Measurements from ENCODE around the gene ATP2A3.
"Not testable (repeated sequence)": the region's sequence is repeated elsewhere in the genome, so short reads cannot be mapped to it uniquely, and the experiment has no call there.

The ATP2A3 gene

DNA sequence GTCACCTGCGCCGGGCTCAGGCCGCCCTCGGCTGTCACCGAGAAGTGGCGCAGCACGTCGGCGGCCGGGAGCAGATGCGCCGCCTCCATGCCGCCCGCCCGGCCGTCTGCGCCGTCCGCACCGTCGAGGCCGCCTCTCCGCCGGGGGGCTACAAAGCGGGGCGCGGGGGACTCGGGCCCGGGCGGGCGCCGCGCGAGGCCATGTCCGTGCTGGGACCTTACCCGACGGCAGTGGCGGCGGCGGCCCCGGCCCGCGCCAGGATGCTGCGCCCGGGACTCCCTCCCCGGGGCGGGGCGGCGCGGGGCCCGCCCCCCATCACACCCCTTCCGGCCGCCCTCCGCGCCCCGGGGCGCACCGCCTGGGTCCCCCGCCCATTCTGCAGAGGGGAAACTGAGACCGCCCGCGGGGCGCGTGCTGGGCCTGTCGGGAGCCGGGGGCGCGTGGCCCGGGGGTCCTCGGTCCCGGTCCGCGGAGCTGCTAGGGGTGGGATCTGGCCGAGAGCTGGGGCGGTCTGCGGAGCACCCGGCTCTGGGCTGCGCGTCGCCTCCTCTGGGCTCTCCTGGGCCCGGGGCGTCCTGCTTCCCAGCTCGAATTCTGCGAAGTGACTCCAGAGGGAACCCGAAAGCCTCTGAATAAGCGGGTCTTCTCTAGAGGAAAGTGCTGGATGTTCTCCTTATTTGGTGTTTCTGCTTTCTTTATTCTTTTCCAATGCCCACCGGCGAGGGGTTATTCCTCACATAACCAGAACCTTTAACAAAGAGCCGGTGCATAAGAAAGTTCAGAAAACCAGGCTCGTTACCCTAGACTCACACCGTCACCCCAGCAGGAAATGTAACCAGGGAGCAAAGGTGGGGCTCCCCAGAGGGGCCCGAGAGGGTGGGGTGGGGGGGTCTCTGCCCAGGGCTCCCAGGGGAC is at the start of gene ATP2A3:
Gene ATP2A3, minus strand, starts transcription at position 235 of the 915 bp plus-strand sequence. Its CDS starts 146 bp downstream, at position 89.
- no peak for DNase-seq

DNA sequence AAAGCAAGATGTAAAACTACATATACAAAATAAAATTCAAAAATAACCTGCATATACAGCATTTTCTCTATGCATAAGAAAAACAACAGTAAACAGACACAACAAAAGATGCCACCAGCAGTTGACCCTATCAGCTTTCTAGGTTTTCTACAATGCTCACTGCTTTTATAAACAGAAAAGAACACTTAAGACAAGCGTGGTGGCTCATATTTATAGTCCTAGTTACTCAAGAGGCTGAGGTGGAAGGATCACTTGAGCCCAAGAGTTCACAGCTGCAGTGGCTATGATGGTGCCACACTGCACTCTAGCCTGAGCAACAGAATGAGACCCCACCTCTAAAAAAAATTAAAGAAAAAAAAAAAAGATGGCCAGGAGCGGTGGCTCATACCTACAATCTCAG is 46.5 kb upstream of the ATP2A3 start:
- no peak for DNase-seq

DNA sequence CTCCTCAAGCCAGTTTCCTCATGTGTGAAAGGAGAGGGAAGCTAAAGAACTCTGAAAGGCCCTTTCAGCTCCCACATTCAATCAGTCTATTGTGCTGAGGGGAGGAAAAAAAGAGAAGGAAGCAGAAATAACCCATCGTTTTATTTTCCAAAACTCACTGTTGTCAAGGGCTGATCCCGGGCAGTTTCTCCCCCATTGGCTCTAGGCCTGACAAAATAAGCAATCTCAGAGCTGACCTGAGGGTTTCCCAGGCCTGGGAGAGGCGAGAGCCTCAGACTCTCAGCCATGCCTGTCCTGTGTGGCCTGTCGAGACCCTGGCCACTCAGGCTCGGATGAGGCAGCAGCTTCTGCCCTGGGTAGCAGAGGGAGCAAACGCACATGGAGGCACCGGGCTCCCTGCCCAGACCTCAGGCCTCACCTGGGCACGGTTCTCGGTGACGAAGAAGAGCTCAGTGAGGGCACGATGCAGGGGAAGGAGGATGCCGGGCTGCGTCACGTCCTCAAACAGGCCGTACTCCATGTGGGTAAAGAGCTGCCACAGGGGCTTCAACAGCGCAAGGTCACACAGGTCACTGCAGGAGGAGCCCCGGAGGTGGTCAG is 45.0 kb upstream of the ATP2A3 start:
- no peak for DNase-seq

DNA sequence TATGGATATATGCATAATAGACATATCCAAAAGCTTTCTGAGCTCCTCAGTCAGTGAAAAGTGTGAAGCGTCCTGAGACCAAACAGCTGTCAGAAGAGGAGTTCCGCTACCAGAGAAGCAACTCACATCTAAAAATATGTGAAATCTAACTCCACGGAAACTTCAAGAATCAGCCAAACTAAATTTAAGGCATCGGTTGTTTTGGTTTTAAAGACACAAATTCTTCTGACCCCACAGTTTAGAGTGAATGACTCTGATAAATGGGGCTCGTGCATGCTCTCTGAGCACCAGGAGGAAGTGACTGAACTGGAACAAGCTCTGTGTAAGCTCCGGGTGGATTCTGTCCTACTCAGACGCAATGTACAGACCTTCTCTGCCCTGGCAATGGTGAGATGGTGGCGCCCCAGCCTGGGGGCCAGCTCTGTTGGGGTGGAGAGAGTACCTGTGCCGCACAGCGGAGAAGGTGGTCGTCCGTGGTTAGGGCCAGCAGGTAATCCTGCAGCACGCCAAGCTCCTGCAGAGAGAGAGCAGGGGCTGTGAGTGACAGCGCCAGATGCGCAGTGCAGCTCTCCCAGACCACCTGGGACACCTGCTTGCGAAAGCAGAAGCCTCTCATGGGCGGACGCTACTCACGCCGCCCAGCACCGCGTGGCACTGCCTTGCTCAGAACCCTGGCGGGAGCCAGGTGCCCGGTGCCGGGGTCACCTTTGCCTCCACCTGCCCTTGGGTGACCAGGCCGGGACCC is 44.4 kb upstream of the ATP2A3 start:
- DNase-seq = no peak

DNA sequence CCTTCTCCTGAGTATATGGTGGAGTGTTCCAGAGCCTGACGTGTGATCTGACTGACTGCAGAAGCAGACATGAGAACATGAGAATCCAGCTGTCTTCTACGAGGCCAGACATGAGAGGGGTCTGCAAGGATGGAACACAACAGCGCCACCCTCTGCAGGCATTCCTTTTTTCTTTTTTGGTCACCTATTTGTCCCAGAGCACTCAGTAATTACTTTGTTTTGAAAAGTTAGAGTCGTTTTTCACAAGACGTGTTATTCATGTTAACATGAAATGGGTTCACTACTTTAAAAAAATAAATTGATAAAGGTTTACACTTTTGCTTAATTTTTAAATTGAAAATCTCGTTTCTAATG is 43.8 kb upstream of the ATP2A3 start:
- DNase-seq = no peak

DNA sequence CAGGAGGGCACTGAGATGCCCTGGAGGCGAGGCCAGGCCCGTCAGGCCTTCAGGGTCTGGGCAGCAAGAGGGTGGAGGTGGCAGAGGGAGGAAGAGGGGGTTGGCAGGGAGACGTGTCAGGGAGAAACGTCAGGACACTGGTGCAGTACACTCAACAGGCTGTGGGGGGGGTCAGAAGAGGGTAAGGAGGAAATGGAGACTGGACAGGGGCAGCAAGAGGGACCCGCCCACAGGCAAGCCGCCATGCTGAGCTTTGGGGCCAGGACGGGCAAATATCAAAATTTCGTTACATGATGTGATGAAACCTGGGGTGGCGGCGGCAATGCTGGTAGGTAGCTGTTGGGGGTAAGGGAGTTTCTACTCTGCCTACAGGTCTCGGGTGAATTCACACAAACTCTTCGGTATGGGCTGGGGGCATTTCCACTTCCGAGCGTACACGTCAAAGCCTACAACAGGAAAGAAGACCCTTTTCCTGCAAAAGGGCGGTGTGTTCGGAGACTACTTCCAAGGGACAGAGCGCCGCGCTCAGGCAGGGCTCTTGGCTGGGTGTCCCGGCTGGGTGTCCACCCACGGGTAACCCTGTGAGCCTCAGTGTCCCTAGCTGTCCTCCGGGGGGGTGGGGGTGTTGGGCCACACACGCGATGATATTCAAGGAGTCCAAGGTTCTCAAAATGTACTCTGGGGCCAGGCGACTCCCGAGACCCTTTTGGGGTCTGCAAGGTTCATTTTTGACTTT is 43.3 kb upstream of the ATP2A3 start:
- no peak for DNase-seq

DNA sequence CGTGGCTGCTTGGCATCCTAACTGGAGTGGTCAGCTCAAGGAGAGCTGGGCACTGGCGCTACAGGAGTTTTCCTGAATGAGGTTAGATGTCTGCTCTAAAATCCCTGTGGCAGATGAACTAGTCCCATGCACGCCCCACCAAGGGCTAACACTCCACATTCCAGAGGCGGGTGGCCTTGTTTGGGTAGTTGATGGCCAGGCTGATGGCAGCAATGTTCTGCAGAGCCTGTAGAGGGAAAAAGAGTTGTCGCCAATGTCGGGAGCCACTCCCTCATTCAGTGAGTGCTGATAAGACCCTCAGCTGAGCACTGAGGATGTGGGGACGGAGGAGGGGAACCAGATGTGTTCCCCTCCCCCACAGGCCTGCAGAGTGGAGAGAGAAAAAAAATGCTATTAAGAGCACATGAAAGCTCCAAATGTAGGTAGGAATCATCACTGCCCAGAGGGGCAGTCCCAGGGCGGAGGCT is 42.5 kb upstream of the ATP2A3 start:
- no peak for DNase-seq

DNA sequence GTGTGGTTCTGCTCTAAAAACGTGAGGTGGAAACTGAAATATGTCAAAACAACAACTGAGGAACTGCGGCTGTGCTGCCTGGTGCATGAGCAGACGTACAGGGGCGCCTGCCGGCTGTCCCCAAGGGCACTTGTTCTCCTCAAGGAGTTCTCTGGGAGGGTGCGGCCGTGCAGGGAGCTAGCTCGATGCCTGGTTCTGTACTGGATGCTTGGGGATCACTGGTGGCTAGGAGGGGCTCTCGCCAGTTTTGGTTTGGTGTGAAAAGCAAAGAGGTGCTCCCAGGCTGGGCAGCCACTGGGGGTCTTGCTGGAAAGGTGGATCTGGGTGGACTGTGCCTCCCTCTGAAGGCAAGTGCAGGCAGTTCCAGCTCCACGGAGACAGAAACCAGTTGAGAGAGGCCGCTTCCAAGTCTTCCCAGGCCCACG is 41.9 kb upstream of the ATP2A3 start:
- no peak for DNase-seq

DNA sequence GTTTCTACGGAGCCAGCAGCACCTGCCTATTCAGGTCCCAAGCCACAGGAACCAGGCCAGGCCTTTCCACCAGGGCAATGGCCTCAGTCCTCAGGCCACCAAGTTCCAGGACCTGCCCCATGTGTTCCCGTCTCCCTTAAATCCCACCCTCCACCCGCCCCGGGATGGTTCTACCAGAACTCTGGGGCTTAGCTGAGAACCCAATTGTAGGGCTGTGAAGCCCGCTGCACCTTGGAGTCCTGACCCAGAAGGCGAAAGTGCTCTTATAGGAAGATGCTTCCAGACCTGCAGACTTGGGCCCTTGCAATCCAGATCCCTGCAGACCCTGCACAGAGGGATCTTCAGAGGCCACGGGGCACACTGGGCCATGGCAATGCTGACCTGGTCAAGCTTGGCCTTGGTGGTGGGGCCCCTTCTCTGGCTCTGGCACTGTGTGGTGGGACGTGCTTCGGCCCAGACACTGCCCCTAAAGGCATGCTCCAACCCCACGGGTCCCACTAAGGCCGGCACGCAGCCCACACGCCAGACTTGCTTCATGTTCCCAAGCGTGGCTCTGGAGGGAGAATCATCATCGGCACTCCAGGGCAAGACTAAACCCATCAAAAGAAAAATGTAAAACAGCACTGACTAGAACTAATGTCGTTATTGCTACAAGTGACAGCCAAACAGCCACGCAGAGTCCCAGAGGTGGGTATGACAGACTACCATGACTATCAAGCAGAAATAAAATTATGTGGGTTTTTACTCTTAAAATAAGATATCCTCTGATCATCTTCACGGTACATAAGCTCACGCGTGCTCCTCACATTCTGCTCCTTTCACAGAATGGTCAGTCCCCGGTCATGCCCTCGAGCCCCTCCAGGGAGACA is 41.3 kb upstream of the ATP2A3 start:
- DNase-seq = no peak

DNA sequence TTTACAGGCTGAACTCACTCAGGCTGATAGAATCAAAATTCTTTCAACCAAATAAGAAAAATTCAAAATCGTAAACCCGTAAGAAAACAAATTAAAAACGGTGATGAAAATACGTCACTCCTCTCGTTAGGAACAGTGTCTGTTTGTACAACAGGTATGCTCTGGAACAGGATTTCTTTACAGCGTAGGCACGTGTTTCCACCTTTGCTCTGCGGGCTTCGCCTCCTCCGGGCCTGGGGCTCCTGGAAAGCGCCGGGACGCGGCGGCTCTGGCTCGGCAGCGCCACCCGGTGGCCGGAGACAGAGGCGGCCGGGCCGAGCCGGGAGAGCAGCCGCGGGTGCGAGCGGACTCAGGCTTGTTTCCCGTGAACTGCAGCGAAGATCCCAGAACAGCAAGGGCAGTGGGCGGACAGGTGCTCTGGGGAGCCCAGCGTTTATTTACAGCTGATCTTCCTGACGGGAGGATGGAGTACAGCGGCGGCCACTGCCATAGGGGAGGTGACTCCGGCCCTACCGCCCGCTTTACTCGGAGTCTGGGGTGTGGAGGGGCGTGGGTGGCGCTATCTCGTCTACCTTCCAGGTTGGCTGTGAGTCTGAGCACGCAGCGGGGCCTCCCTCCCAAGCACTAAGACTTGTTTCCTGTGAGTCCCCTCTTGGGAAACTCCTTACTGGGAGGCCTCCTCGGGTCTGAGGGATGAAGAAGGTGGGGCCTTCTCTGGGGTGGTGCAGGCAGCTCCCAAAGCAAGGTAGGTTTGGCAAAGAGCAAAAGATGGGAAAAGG is 40.5 kb upstream of the ATP2A3 start:
- peak; percentile 57 for DNase-seq

DNA sequence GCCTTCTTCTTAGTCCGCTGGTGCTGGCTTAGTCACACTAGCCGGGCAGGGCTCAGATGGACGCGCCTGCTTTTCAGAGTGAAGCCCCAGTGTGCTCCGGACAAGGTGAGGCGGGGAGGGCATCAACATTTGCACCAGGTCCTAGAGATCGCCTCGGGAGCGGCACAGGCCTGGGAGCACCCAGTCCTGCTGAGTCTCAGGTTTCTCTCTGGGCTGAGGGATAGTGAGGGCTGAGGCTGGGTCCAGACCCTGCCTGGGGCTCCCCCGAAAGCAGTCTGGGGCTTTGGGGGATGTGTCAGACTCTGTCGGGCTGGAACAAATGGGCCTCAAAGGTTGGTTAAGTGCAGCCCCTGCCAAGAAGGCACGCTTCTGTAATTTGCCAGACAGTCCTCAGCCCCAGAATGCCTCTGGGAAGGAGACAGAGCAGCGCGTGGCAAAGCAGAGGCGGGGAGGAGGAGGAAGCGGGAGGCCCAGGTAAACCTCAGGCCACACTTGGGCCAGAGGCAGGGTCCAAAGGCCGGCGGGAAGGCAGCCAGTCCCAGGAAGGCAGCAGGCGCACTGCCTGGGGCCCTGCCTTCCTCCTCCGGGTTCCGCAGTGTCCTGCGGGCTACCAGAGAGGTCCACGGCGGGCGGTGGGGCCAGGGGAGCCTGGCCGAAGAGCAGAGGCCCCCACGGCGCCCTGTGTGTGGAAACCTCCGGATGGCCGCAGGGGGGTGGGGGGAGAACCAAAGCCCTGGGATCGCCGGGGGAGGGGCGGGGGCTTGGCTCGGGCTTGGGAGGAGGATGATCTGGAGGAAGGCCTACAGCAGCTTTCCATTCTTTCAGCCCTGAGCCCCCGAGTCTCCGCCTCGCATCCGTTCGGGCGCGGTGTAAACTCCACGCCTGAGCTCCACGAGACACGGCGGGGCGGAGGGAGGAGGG is 39.5 kb upstream of the ATP2A3 start:
- no peak for DNase-seq

DNA sequence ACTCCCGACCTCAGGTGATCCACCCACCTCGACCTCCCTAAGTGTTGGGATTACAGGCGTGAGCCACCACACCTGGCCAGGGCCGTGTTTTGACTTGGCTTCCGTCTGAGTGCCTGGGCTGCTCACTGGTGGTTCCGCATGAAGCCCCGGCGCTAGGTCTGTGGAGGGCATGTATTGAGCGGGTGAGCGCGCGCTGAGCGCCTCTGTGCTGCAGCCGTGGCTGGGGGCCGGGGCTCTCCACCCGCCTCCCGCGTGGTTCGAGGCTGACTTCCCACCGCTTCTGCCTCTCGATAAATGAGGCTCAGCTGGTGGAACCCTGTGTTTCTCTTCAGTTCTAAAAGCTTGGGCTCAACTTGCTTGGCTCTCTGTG is 38.9 kb upstream of the ATP2A3 start:
- no peak for DNase-seq

DNA sequence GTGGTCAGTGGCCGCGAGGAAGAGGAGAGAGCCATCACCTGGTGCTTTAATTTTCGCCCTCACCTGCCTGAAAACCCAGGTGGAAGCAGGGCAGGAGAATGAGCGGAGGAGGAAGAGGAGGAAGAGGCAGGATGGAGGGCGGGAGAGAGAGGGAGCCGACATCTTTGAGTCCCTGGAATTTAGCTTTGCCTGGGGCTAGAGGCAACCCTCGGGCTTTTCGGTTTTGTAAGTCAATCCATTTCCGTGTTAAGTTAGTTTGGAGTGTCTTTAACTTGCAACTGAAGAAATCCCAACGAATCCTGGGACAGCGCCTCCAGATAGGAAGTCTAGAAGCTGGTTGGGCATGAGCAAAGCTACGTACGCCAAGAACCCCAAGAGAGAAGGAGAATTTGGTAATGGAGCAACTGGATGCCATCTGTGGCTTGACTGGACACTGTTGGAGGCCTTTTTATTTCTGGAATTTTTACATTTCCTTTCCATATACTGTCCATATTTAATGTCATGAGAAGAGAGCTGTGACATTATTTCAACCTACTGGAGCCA is 36.9 kb upstream of the ATP2A3 start:
- no peak for DNase-seq

DNA sequence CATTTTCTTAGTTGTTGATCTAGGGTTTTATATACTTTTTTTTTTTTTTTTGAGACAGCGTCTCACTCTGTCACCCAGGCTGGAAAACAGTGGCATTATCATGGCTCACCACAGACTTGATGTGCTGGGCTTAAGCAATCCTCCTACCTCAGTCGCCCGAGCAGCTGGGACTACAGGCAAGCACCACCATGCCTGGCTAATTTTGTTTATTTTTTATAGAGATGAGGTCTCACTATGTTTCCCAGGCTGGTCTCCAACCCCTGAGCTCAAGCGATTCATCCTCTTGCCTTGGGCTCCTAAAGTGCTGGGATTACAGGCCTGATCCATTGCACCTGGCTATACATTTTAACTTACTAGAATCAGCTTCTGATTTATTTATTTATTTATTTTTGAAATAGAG is 34.2 kb upstream of the ATP2A3 start:
- no peak for DNase-seq

DNA sequence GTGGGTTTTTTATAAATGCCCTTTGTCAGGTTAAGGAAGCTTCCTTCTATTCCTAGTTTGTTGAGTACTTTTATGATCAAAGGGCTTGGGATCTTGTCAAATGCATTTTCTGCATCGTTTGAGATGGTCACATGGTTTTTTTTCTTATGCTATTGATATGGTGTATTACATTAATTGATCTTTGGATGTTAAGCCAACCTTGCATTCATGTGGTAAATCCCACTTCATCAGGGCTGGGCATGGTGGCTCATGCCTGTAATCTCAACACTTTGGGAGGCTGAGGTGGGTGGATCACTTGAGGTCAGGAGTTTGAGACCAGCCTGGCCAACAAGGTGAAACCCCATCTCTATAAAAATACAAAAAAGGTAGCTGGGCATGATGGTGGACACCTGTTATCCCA is 30.8 kb upstream of the ATP2A3 start:
- DNase-seq = no peak

DNA sequence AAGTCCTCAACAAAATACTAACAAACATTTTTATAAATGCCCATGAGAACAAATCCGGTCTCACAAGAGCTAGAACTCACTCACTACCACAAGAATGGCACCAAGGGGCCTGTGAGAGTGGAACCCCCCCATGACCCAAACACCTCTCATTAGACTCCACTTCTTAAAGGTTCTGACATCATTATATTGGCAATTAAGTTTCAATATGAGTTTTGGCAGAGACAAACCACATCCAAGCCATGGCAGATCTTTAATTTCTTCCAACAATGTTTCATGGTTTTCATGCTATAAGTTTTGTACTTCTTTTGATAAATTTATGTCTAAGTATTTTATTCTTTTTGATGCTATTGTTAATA is 30.0 kb upstream of the ATP2A3 start:
- DNase-seq = no peak

DNA sequence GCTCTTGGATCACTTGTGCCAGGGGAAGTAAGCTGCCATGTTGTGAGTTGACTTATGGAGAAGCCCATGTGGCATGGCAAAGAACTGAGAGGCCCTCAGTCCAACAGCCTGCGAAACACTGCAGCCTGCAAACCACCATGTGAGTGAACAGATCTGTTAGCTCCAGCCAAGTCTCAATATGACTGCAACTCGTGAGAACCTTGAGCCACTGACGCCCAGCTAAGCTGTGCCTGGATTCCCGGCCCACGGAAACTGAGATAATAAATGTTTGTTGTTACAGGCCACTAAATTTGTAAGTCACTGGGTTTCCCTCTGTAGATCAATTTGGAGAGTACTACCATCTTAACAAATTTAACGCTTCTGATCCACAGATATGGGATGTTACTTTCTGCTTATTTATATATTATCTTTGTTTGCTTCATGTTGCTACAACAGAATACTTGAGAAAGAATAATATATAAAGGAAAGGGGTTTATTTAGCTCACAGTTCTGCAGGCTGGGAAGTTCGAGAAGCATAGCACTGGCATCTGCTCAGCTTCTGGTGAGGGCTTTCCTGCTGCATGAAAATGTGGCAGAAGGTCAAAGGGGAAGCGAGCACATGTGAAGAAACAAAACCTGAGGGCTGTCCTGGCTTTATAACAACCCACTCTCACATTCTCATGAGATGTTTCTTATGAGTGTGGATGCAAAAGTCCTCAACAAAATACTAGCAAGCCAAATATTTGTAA is 29.4 kb upstream of the ATP2A3 start:
- no peak for DNase-seq

DNA sequence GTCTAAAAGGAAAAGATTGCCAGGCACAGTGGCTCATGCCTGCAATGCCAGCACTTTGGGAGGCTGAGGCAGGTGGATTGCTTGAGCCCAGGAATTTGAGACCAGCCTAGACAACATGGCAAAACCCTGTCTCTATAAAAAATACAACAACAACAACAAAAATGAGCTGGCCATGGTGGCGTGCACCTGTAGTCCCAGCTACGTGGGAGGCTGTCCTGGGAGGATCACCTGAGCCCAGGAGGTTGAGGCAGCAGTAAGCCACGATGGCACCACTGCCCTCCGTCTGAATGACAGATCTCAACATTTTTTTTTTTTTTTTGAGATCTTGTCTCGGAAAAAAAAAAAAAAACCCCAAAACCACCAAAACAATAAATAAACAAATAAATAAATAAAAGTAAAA is 28.1 kb upstream of the ATP2A3 start:
- DNase-seq = no peak

DNA sequence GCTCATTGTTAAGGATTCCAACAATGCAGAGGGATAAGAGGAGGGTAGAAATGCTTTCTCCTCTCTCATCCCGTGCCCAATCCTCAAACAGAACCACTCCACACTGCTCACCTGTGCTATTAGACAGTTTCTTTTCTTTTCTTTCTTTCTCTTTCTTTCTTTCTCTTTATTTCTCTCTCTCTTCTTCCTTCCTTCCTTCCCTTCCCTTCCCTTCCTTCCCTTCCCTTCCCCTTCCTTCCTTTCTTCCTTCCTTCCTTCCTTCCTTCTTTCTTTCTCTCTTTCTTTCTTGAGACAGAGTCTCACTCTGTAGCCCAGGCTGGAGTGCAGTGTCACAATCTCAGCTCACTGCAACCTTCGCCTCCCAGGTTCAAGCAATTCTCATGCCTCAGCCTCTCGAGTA is 27.5 kb upstream of the ATP2A3 start:
- DNase-seq = not testable (repeated sequence)
